GM12874 (cell line): ENCODE results near the gene ZNF292.

ENCODE experiments used
- CTCF ChIP-seq: IDR thresholded peaks from 2 replicates; pipeline ENCODE4 v1.5.1; 2011; ENCODE audit warnings: low read depth, mild to moderate bottlenecking, control low read depth, low read length, moderate library complexity; ENCODE audit not compliant: insufficient read depth

ZNF292 gene

GRCh38 chr6:87165185-87165584 is 9.8 kb downstream of the ZNF292 start:
- TF ChIP-seq CTCF, result no peak

- no peak for TF ChIP-seq CTCF
These were observed 16.7 kb downstream of the ZNF292 start for GRCh38 chr6:87171938-87172633.

- TF ChIP-seq CTCF, result no peak
These were observed 18.8 kb downstream of the ZNF292 start for GRCh38 chr6:87174078-87174579.

GRCh38 chr6:87176493-87176892 is 21.1 kb downstream of the ZNF292 start:
- no peak for TF ChIP-seq CTCF

- TF ChIP-seq CTCF, result no peak
These were observed 24.9 kb downstream of the ZNF292 start for GRCh38 chr6:87180105-87180728.

GRCh38 chr6:87181903-87182302 is 26.5 kb downstream of the ZNF292 start:
- no peak for TF ChIP-seq CTCF

GRCh38 chr6:87182321-87182720 is 27.0 kb downstream of the ZNF292 start:
- TF ChIP-seq CTCF, result no peak
